ENCODE data around the gene SLC27A3.
"Not testable (repeated sequence)": the region's sequence is repeated elsewhere in the genome, so short reads cannot be mapped to it uniquely, and the experiment has no call there.

The SLC27A3 gene

DNA sequence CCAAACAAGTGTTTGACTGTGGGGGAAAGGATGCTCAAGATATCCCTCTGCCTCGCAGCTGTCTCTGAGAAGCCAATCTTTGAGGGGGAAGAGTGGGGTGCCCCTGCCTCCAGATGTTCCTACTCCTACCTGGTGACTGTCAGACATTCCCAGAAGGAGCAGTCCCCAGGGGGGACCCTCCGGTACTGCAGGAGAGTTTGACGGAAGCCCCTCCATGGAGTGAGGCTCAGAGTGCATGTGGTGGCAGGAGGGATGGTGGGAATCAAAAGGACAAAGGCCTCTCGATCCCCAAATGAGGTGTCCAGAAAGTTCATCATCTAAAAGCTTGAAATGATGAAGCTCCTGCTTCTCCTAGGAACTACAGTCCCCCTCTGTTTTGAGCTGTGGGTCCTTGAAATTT is 5.3 kb downstream of the SLC27A3 start:
- TF ChIP-seq, protein P1, sequence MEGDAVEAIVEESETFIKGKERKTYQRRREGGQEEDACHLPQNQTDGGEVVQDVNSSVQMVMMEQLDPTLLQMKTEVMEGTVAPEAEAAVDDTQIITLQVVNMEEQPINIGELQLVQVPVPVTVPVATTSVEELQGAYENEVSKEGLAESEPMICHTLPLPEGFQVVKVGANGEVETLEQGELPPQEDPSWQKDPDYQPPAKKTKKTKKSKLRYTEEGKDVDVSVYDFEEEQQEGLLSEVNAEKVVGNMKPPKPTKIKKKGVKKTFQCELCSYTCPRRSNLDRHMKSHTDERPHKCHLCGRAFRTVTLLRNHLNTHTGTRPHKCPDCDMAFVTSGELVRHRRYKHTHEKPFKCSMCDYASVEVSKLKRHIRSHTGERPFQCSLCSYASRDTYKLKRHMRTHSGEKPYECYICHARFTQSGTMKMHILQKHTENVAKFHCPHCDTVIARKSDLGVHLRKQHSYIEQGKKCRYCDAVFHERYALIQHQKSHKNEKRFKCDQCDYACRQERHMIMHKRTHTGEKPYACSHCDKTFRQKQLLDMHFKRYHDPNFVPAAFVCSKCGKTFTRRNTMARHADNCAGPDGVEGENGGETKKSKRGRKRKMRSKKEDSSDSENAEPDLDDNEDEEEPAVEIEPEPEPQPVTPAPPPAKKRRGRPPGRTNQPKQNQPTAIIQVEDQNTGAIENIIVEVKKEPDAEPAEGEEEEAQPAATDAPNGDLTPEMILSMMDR (IDR thresholded peaks at IDR 0.05; ENCODE audit: unreplicated experiment in 3 of 3), result no peak
- peak overlapping the region in 1 of 3 experiments; percentile 49 for H3K4me3 Mint-ChIP-seq
- peaks cover 10% of the 10 kb centered on the region for H3K27me3 Mint-ChIP-seq (ENCODE audit: low read depth)
- H3K36me3 Mint-ChIP-seq (ENCODE audit: low read depth), result no peaks in the 10 kb centered on the region
- H3K4me1 Mint-ChIP-seq, result peaks cover 13% of the 10 kb centered on the region
- no peaks in the 10 kb centered on the region for H3K9me3 Mint-ChIP-seq
- H3K27ac Mint-ChIP-seq, result no peak overlapping the region

DNA sequence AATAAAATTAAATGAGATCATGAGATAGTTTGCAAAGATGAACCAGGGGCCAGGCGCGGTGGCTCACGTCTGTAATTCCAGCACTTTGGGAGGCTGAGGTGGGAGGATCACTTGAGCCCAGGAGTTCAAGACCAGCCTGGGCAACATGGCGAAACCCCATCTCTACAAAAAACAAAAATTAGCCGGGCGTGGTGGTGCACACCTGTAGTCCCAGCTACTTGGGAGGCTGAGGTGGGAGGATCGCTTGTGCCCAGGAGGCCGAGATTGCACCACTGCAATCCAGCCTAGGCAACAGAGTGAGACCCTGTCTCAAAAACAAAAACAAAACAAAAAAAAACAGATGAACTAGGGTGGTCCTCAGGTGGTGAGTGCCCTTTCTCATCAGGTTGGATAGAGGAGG is 7.4 kb downstream of the SLC27A3 start:
- H3K27ac Mint-ChIP-seq, result peak overlapping the region; percentile 97 to 99 (median 99)
- not testable (repeated sequence) for H3K4me1 Mint-ChIP-seq; H3K27me3 Mint-ChIP-seq (ENCODE audit: low read depth); H3K9me3 Mint-ChIP-seq; H3K36me3 Mint-ChIP-seq (ENCODE audit: low read depth)
- peak overlapping the region; percentile 90 to 94 (median 90) for H3K4me3 Mint-ChIP-seq

GRCh38 chr1:153783233-153784190 is 8.3 kb downstream of the SLC27A3 start:
- TF ChIP-seq, protein P1 (IDR thresholded peaks at IDR 0.05; ENCODE audit: unreplicated experiment in 3 of 3), result no peak
- H3K9me3 Mint-ChIP-seq, result no peaks in the 10 kb centered on the region
- peak overlapping the region; percentile 97 to 99 (median 99) for H3K27ac Mint-ChIP-seq
- no peaks in the 10 kb centered on the region for H3K36me3 Mint-ChIP-seq (ENCODE audit: low read depth)
- H3K27me3 Mint-ChIP-seq (ENCODE audit: low read depth), result peaks cover 1% of the 10 kb centered on the region
- peaks cover 5% of the 10 kb centered on the region for H3K4me1 Mint-ChIP-seq
- H3K4me3 Mint-ChIP-seq, result peak overlapping the region; percentile 90 to 94 (median 90)

DNA sequence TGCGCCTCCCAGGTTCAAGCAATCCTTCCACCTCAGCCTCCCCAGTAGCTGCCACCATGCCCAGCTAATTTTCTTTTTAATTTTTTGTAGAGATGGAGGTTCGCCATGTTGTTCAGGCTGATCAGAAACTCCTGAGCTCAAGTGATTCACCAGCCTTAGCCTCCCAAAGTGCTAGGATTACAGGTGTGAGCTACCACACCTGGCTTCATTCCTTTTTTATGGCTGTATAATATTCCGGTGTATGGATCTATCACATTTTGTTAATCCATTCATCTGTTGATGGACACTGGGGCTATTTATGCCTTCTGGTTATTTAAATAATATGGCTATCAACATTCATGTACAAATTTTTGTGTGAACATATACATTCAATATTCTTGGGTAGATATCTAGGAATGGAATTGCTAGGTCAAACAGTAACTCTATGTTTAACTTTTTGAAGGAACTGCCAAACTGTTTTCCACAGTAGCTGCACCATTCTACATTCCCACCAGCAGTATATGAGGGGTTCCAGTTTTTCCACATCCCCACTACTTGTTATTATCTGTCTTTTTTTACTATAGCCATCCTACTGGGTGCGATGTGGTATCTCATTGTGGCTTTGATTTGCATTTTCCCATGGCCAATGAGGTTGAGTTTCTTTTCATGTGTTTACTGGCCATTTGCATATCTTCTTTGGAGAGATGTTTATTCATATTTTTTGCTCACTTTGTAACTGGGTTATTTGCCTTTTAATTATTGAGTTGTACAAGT is 11.0 kb downstream of the SLC27A3 start:
- TF ChIP-seq, protein P1 (IDR thresholded peaks at IDR 0.05; ENCODE audit: unreplicated experiment in 3 of 3), result no peak
- Mint-ChIP-seq H3K27me3 (ENCODE audit: low read depth) (peaks cover 4% of the 10 kb centered on the region), H3K9me3 (no peaks in the 10 kb centered on the region), H3K4me1 (peaks cover 20% of the 10 kb centered on the region), H3K27ac (no peak overlapping the region), H3K36me3 (ENCODE audit: low read depth) (no peaks in the 10 kb centered on the region), H3K4me3 (no peak overlapping the region)

- Mint-ChIP-seq H3K4me3 (peak overlapping the region in 1 of 3 experiments; percentile 51), H3K9me3 (no peaks in the 10 kb centered on the region), H3K27ac (peak overlapping the region in 2 of 3 experiments; percentile 76 to 82), H3K27me3 (ENCODE audit: low read depth) (peaks cover 7% of the 10 kb centered on the region), H3K36me3 (ENCODE audit: low read depth) (no peaks in the 10 kb centered on the region), H3K4me1 (peaks cover 17% of the 10 kb centered on the region)
- TF ChIP-seq, protein P1 (IDR thresholded peaks at IDR 0.05; ENCODE audit: unreplicated experiment in 3 of 3), result no peak
Measured at GRCh38 chr1:153789478-153790034, 14.3 kb downstream of the SLC27A3 start.
